CD14-positive monocyte (primary cell): Measurements from ENCODE around the gene STAM. TPM values are rescaled to one million over a fixed set of nuclear protein-coding genes. Genes with fewer than 3 reads are reported as not detected.

Experiments used
- DNase-seq, 3 donors: peaks; one replicate each; pipeline ENCODE4 v3.0.0-alpha.2; 2011 to 2022
- H2AFZ ChIP-seq: 2 replicates; pipeline ENCODE4 v1.6.0; 2012; ENCODE audit warnings: mild to moderate bottlenecking, low read depth, low read length, inconsistent platforms; ENCODE audit not compliant: insufficient read depth, poor library complexity, severe bottlenecking
- H3K27ac ChIP-seq, 2 donors: 1 replicate in 1 of 2; 2 replicates in 1 of 2; pipeline ENCODE4 v1.5.1; 2012 to 2013; ENCODE audit warnings: low read length in 2 of 2, control low read depth in 1 of 2, inconsistent platforms in 1 of 2, low read depth in 1 of 2, mild to moderate bottlenecking in 1 of 2
- H3K27me3 ChIP-seq, 2 donors: one replicate each; pipeline versions ENCODE4 v1.6.0 to v1.6.1; 2011 to 2013; ENCODE audit warnings: low read length in 2 of 2; ENCODE audit not compliant: control insufficient read depth in 2 of 2, insufficient read depth in 2 of 2
- H3K36me3 ChIP-seq, 2 donors: replicated peaks in 1 of 2; 1 replicate in 1 of 2; 2 replicates in 1 of 2; pipeline versions ENCODE4 v1.5.1 to v1.6.1; 2012 to 2013; ENCODE audit warnings: low read length in 2 of 2, control low read depth in 1 of 2, inconsistent platforms in 1 of 2, mild to moderate bottlenecking in 1 of 2; ENCODE audit not compliant: insufficient read depth in 2 of 2, control insufficient read depth in 1 of 2
- H3K4me1 ChIP-seq, 2 donors: 1 replicate in 1 of 2; 2 replicates in 1 of 2; pipeline versions ENCODE4 v1.5.1 to v1.6.1; 2012 to 2013; ENCODE audit warnings: low read length in 2 of 2, control low read depth in 1 of 2, inconsistent platforms in 1 of 2, mild to moderate bottlenecking in 1 of 2, moderate library complexity in 1 of 2; ENCODE audit not compliant: insufficient read depth in 2 of 2, control insufficient read depth in 1 of 2
- H3K4me2 ChIP-seq: replicated peaks from 2 replicates; pipeline ENCODE3; 2012; ENCODE audit warnings: low read length, moderate library complexity, mild to moderate bottlenecking; ENCODE audit not compliant: poor library complexity, severe bottlenecking; ENCODE audit errors: extremely low read depth
- H3K4me3 ChIP-seq, 3 experiments: fragments of 200-600 bp in 1 of 3; sonication (generic) in 1 of 3; replicated peaks in 1 of 3; 1 replicate in 2 of 3; 2 replicates in 1 of 3; pipeline ENCODE4 v1.5.1; 2011 to 2013; ENCODE audit warnings: low read length in 3 of 3, mild to moderate bottlenecking in 3 of 3, control low read depth in 2 of 3, low read depth in 2 of 3, inconsistent platforms in 1 of 3, moderate library complexity in 1 of 3
- H3K79me2 ChIP-seq: 2 replicates; pipeline ENCODE4 v1.6.0; 2012; ENCODE audit warnings: mild to moderate bottlenecking, control low read depth, inconsistent platforms, low read length, moderate library complexity; ENCODE audit not compliant: insufficient read depth
- H3K9ac ChIP-seq: 2 replicates; pipeline ENCODE4 v1.6.0; 2017; ENCODE audit warnings: low read length, mild to moderate bottlenecking; ENCODE audit not compliant: insufficient read depth, poor library complexity, severe bottlenecking
- H3K9me3 ChIP-seq, 2 donors: replicated peaks in 1 of 2; 1 replicate in 1 of 2; 2 replicates in 1 of 2; pipeline versions ENCODE4 v1.5.1 to v1.6.1; 2012 to 2013; ENCODE audit warnings: low read length in 2 of 2, control low read depth in 1 of 2; ENCODE audit not compliant: control insufficient read depth in 1 of 2, insufficient read depth in 1 of 2
- H4K20me1 ChIP-seq: 2 replicates; pipeline ENCODE4 v1.6.0; 2012; ENCODE audit warnings: mild to moderate bottlenecking, low read length, control low read depth, moderate library complexity; ENCODE audit not compliant: insufficient read depth
- H3K27ac Mint-ChIP-seq, 7 donors: one replicate each; pipeline ENCODE4 v1.8.0; 2020; ENCODE audit warnings: mild to moderate bottlenecking in 7 of 7, mixed read lengths in 7 of 7, moderate library complexity in 6 of 7, inconsistent platforms in 2 of 7
- H3K27me3 Mint-ChIP-seq, 3 donors: one replicate each; pipeline ENCODE4 v1.8.0; 2021 to 2022; ENCODE audit warnings: low read depth in 3 of 3, mild to moderate bottlenecking in 3 of 3, mixed read lengths in 3 of 3, moderate library complexity in 3 of 3, inconsistent platforms in 1 of 3
- H3K36me3 Mint-ChIP-seq, 2 donors: one replicate each; pipeline ENCODE4 v1.8.0; 2020; ENCODE audit warnings: mixed read lengths in 2 of 2, inconsistent platforms in 1 of 2, mild to moderate bottlenecking in 1 of 2
- H3K4me1 Mint-ChIP-seq: one replicate; pipeline ENCODE4 v1.8.0; 2020; ENCODE audit warnings: mild to moderate bottlenecking, mixed read lengths
- H3K4me3 Mint-ChIP-seq, 2 donors: one replicate each; pipeline ENCODE4 v1.8.0; 2020; ENCODE audit warnings: mild to moderate bottlenecking in 2 of 2, mixed read lengths in 2 of 2, moderate library complexity in 1 of 2
- H3K9me3 Mint-ChIP-seq, 7 donors: one replicate each; pipeline ENCODE4 v1.8.0; 2020 to 2022; ENCODE audit warnings: mixed read lengths in 7 of 7, mild to moderate bottlenecking in 6 of 7, moderate library complexity in 6 of 7, inconsistent platforms in 2 of 7
- CTCF ChIP-seq: fragments of 200-600 bp; IDR thresholded peaks from one replicate; pipeline ENCODE4 v1.8.0; 2022; ENCODE audit warnings: antibody characterized with exemption, mild to moderate bottlenecking
- WGBS: methylation state at CpG from one replicate; pipeline ENCODE4 v1.1.5; 2013; ENCODE audit warnings: missing lambda C conversion rate; ENCODE audit not compliant: insufficient coverage; 5-methylcytosine and 5-hydroxymethylcytosine counted together
- intact Hi-C, 2 donors: fragments of 100-400 bp; cut with micrococcal nuclease; formaldehyde crosslinking; loops; one replicate each; pipeline versions ENCODE4 v1.15.0 to v1.15.1; 2023
- polyA plus RNA-seq, 3 donors: library from polyadenylated mRNA; depleted of rRNA in 1 of 3; unstranded in 2 of 3; stranded (reverse) in 1 of 3; fragments of 300-500 nt in 2 of 3; fragments of >200 nt in 1 of 3; fragmentation: Illumina TruSeq in 2 of 3; gene quantifications; 1 replicate in 2 of 3; 2 replicates in 1 of 3; pipeline ENCODE4 v1.2.3, GENCODE V29; 2012 to 2021

STAM gene
- polyA plus RNA-seq, 3 donors: 5.5 to 16.4 (median 5.9) TPM

DNA sequence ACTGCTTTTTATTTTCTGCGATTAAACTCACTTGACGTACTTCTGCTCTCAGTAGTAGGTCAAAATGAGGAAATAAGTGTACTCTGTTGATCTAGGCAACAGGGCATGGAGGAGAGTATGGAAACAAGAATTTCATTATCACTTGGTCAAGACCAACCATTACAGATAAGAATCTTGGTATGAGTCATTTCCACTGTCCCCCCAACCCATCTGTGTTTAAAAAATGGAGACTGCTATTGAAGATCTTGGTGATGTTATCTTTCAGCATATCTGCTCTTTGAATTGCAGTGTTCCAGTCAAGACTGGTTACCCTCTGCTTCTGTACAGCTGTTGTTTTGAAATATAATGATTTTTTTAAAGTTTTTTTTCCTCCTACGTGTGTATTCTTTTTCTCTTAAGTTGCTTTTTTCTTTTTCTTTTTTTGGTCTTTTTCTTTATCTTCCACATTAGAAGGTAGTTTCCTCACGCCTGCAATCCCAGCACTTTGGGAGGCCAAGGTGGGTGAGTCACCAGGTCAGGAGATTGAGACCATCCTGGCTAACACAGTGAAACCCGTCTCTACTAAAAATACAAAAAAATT, 11.7 kb downstream of the STAM start:
- Mint-ChIP-seq H3K9me3 (peaks cover 0 to 8% (median 7%) of the 10 kb centered on the region in 7 donors), H3K4me1 (peaks cover 44% of the 10 kb centered on the region), H3K27ac (peak overlapping the region in 2 of 7 donors; percentile 16 to 46), H3K36me3 (peaks cover 14 to 40% of the 10 kb centered on the region in 2 donors), H3K4me3 (no peak overlapping the region), H3K27me3 (no peaks in the 10 kb centered on the region)
- Histone ChIP-seq H3K36me3 (peaks cover 0 to 17% of the 10 kb centered on the region in 2 donors), H3K9ac (no peak overlapping the region), H4K20me1 (peaks cover 77% of the 10 kb centered on the region), H3K4me2 (no peak overlapping the region), H3K4me1 (peaks cover 2 to 5% of the 10 kb centered on the region in 2 donors), H3K9me3 (peaks cover 0 to 12% of the 10 kb centered on the region in 2 donors), H2AFZ (no peak overlapping the region), H3K79me2 (peaks cover 97% of the 10 kb centered on the region), H3K27me3 (no peaks in the 10 kb centered on the region), H3K27ac (no peak overlapping the region), H3K4me3 (no peak overlapping the region)
- DNase-seq: peak in 2 of 3 donors; percentile 4 to 13
- TF ChIP-seq CTCF: no peak
- WGBS: no CpG with 5 or more reads among the region's 5 CpGs
- intact Hi-C loops: no loop called here

GRCh38 chr10:17657103-17657500, 13.2 kb downstream of the STAM start:
- H3K4me3 ChIP-seq: no peak overlapping the region
- H3K9me3 ChIP-seq: peaks cover 0 to 12% of the 10 kb centered on the region in 2 donors
- WGBS: no CpG with 5 or more reads among the region's 1 CpG
- peaks cover 2 to 5% of the 10 kb centered on the region in 2 donors for H3K4me1 ChIP-seq
- H3K4me1 Mint-ChIP-seq: peaks cover 38% of the 10 kb centered on the region
- H3K36me3 Mint-ChIP-seq: peaks cover 25 to 39% of the 10 kb centered on the region in 2 donors
- no peaks in the 10 kb centered on the region for H3K27me3 ChIP-seq
- no peak overlapping the region for H3K4me3 Mint-ChIP-seq
- H2AFZ ChIP-seq: no peak overlapping the region
- H3K27ac ChIP-seq: no peak overlapping the region
- peaks cover 76% of the 10 kb centered on the region for H4K20me1 ChIP-seq
- no peak overlapping the region for H3K4me2 ChIP-seq
- H3K79me2 ChIP-seq: peaks cover 91% of the 10 kb centered on the region
- DNase-seq: no peak
- H3K27ac Mint-ChIP-seq: peak overlapping the region in 1 of 7 donors; percentile 23
- no peak for TF ChIP-seq CTCF
- H3K36me3 ChIP-seq: peaks cover 8 to 32% of the 10 kb centered on the region in 2 donors
- intact Hi-C loops: no loop called here
- no peak overlapping the region for H3K9ac ChIP-seq
- no peaks in the 10 kb centered on the region for H3K27me3 Mint-ChIP-seq
- peaks cover 0 to 7% (median 6%) of the 10 kb centered on the region in 7 donors for H3K9me3 Mint-ChIP-seq
